Inflammatory macrophage treated with lipopolysaccharide for 4 hours (primary cell): Measurements from ENCODE around the gene RBKS.
A peak's percentile ranks its signal among the peaks of the same experiment; 100 is the strongest.

Experiments used
- DNase-seq: peaks from one replicate; pipeline ENCODE4 v3.0.0-alpha.2; 2020

The RBKS gene

GRCh38 chr2:27796791-27797765 lies 93.1 kb downstream of the RBKS start:
- DNase-seq: peak; percentile 11

- no peak for DNase-seq
Measured at GRCh38 chr2:27795868-27796277, 94.3 kb downstream of the RBKS start.

DNA sequence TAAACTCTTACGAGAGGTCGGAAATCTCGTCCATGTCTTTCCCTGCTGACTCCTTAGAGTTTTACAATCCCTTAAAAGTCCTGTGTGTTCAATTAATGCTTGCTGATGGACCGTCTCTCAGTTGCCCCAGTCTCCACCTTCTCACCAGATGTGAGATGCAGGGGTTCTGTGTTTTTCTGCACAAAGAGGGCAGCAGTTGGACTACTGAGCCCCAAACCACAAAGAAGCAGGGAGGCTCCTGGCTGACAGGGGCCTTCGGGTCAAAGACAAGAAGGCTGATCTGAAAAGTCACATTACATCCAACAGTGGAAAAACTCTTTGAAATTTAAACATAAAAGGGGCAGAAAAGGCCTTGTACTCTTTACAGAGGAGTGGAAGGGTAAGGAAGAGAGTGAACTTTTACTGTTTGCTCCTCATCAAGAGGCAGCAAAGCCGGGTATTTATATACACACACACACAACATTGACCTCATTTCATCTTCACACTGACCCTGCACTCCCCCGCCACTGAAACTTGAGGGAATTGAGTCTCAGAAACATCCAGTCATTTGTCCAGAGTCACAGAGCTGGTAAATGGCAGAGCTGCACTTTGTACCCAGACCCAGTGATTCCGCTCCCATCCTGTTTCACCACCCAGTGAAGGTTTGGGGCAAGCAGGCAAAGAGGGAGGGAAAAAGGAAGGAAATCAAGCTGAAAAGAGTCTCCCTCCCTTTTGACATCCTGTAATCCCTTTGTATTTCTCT lies 94.9 kb downstream of the RBKS start:
- DNase-seq: no peak

GRCh38 chr2:27792759-27793158 lies 97.4 kb downstream of the RBKS start:
- DNase-seq: no peak

DNA sequence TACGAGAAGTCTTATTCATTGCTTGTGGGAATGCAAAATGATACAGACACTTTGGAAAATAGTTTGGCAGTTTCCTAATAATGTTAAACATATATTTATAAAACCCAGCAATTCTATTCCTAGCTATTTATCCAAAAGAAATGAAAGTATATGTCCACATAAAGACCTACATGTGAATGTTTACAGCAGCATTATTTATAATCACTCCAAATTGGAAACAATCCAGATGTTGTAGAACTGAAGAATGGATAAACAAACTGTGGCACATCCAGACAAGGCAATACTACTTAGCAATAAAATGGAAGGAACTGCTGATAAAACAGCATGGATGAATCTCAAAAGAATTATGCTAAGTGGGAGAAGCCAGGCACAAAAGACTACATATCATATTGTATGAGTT lies 99.4 kb downstream of the RBKS start:
- no peak for DNase-seq

- no peak for DNase-seq
Measured at GRCh38 chr2:27782701-27783100, 107.5 kb downstream of the RBKS start.

DNA sequence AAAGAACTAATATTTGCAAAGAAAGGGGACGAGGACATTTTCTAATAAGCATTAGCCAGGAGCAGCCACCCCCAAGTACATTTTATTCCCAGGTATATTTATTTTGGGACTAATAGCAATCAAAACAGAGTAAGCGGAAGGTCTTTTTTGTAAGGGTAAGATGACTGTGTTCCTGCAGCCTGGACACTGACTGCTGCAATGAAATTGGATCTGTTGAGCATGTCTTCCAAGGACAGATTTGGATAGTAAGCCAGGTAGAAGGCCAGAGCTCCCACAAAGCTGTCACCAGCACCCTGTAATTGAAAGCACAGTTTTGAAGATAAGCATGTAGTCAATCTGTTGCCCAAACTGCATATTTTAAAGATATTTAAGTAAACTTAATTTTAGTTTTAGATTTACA lies 108.7 kb downstream of the RBKS start:
- no peak for DNase-seq

GRCh38 chr2:27779417-27780055 lies 110.7 kb downstream of the RBKS start:
- no peak for DNase-seq

DNA sequence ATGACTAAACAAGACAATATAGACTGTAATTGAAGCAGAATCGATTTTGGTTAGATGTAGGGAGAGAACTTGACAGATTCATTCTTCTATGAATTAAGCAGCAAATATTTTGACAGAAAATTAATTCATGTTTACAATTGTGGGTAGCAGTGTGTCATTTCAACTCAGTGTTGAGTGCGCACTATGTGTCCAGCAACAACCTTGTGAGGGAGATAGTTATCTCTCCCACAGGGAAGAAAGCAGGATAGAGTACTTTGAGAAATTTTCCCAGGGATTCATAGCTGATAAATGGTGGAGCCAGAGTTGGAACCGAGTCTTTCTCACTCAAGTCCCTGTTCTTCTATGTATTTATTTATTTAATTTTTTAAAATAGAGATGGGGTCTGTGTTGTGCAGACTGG lies 113.5 kb downstream of the RBKS start:
- DNase-seq: no peak

GRCh38 chr2:27776097-27776496 lies 114.1 kb downstream of the RBKS start:
- no peak for DNase-seq

GRCh38 chr2:27773959-27774358 lies 116.2 kb downstream of the RBKS start:
- no peak for DNase-seq

DNA sequence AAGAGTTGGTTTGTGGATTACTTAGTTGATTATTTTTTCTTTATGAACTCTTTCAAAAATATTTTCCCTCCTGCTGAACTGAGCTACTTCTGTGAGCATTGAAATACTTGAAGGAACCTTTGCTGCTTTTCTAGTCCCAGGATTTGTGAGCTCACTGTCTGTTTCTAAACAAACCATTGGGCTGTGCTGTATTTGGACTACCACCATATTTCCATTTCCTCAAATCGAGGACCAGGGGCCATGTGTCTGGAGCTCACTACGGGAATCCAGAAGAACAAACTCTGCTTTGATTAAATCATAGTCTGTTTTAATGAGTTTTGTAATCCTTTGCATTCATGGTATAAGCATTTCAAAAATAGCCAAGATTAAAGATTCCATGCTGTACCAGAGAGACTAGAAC lies 117.4 kb downstream of the RBKS start:
- DNase-seq: peak; percentile 38

DNA sequence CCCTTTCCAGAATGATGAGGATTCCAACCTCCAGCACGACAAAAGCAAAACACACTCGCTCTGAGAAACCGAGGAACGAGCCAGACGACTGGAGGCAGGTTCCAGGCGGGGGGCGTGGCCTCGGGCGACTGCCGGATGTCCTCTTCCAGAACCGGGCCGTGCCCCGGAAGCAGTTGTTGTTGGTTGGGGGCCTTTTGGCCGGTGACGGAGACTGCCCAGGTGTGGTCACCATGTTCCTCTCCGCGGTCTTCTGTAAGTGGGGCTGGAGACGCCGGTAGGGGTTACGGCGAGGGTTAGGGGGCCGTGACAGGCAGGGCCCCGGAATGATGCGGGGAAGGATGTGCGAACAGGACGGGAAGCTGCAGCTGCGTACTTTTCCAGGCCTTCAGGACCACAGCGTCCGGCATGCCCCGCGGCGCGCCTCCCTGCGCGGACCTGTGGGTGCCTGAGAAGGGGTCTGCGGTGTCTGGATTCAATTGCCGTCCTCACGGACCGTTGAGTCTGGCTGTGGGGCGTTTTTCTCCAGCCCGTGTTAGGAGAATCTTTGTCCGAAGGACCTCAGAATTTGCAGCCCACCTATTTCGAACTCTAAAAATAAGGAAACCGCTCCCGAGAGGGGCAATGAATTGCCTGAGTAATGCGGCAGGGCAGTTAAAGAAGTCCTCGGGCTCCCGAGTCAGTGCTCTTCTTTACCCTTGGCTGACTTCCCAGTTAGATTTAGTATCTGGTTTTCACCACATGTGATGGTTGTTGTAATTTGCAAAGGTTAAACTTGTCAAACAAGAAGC lies 118.4 kb downstream of the RBKS start, which contains the start of gene MRPL33:
Gene MRPL33 (plus strand): TSS at position 172 of the 788 bp plus-strand sequence. CDS start 59 bp downstream, at position 231.
- peak; percentile 91 for DNase-seq

DNA sequence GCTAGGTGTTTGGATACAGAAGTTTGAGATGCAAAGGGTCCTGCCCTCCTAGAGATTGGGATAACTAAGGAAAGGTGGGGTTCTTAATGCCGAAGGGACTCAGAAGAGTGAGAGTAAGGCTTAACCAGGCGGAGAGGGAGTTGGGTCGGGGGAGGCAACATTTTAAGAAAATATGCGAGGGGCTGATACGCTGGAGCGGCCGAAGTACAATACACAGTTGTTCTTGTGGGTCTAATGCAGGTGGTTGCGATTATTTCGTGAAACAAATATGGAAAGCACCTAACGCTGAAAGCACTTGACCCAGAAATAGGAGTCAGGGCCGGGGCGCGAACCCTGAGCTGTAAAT lies 119.0 kb downstream of the RBKS start:
- no peak for DNase-seq

DNA sequence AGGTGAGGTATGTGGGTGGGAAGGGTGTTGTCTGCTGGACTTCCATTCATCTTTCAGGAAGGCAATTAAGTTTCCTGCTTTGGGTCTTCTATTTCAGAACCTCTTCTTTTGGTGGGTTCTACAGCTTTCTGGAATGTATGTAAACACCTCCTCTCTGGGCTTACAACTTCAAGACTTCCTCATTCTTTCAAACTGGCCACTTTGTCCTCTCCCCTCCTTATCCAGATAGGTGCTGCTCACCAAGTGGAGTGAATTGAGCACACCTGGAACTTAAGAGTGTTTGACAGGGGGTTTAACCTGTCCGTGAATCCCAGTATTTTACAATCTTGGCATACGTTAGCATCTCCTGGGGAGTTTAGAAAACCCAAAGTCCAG lies 123.9 kb downstream of the RBKS start:
- no peak for DNase-seq

DNA sequence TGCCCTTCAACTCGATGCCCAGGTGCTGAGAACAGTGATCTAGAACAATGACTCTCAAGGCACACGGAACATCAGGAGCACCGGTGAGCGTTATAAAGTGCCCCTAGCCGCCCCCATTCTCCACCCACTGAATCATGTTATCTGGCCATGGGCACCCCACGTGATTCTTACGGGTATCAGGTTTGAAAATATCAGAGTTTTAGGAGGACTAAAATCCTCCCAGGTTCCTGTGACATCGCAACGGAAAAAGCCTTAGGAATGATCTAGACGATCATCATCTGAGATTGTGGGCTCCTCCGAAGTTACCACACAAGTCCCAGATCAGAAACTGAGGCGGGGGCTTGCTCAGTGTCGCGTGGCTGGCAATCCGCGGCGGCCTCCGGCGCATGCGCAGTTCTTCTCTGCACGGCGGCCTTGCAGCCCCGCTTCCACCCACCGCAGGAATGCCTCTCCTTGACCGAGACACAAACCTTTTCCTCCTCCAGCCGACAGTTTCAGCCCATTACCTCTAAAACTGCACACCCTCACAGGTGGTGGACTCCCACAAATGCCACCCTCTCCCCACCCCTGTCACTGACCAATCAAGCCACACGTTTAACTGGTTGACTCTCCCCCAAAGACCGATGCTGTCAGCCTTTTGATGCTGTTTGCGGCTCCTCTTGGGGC lies 124.4 kb downstream of the RBKS start:
- peak; percentile 21 for DNase-seq

- DNase-seq: peak; percentile 85
Measured at GRCh38 chr2:27764526-27764925, 125.7 kb downstream of the RBKS start.

- DNase-seq: no peak
Measured at GRCh38 chr2:27763907-27764267, 126.3 kb downstream of the RBKS start.

DNA sequence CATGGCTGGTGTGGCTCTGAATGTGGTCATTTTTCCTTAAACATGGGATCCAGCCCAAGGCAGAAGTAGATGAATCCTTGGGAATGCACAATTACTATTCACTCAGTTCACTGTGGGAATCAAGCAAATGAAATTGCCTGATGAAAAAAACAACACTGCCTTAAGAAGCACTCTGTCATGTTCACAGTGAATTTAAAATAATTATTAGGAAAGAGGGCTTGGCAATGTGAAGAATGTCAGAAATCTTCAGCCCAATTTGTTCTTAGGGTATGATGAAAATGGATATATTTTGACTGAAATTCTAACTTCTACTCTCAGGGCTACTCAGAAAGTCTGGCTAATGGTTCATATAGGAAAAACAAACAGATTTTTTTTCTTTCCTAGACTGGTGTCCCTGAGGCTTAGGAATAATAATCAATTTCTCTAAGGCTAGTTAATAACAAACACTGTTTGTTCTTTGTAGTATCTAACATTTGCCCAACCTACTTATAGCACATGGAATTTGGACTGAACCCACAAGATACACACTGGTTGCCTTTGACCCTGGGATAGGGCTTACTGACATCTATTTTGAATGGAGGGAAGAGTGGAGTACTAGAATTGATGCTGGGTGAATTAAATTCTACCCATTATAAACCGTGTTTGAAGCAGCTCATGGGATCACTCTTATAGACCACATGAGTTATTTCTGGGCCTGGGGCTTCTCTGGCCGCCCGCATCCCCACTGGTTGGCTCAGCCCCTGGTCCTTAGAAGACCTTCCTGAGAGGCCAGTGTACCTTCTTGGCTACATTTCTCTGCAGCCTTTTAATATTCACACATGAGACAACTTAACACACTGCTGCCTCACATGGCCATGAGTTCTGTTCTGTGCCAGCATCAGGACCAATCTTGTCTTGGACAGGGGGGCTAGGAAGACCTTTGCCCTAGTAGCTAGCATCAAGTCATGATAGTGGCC lies 127.0 kb downstream of the RBKS start:
- no peak for DNase-seq

- DNase-seq: peak; percentile 74
Measured at GRCh38 chr2:27756544-27757498, 133.4 kb downstream of the RBKS start.
